HTERT RPE-1 (cell line): ENCODE results near the gene FOXL2.

Experiments used
- in situ Hi-C: fragments of 300-500 bp; cut with MboI; formaldehyde crosslinking; loops from 4 replicates; pipeline ENCODE4 v1.14.3; 2020; ENCODE audit warnings: low sequenced_read_pairs

FOXL2 gene

DNA sequence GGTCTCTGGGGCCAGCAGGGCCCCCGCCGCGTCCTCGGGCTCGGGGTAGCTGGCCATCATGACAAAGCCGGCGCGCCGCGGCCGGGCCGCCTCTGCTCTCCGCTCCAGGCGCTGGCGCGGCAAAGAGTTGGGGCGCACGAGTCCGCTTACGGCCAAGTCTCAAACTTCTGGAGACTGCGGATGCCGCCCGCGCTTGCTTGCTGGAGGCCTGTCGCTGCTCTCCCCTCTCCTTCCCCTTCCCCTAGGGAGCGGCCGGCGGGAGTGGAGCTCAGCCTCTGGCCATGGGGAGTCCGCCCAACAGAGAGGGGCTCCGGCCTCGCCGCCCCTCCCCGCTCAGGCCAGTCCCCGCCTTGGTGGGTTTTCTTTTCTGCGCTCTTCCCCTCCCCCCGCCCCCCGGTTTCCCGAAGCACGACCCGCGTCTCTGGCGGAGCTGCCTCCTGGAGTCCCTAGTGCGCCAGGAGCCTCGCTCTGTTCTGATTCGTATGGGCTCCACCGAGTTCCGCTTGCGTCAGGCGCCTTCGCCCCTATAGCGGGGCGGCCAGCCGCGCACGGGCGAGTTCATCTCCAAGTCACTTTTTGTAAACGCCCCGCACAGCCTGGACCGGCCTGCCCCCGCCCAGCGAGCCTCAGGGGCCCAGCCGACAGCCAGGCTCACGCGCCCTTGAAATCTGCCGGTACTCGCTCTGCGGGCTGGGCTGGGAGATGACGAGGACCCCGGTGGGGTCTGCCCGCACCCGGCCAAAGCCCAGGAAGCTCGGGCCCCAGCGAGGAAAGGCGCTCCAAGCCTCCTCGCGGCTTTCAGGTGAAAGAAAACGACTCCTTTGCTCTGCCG, at the start of gene FOXL2, which contains the start of gene FOXL2NB:
TSS of gene FOXL2 (minus strand) at position 475 of the 832 bp plus-strand sequence. CDS start at position 60, 415 bp downstream.
TSS of gene FOXL2NB (plus strand) at position 555 of the 832 bp plus-strand sequence. CDS start at position 703, 148 bp downstream.
- in situ Hi-C loops: no loop called here

DNA sequence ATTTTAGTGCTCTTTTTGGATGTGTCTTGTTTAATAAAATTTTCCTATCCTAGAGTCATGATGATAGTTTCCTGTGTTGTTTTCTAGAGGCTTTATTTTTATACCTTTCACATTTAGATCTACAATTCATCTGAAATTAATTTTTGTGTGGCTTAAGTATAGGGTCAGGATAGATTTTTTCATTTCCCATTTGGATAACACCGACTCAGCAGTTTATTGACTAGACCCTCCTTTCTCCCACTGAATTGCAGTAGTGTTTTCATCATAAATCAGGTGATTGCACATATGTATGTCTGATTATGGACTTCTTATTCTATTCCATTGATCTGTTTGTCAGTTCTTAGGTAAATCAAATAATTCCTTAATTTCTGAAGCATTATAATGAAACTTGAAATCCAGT, 48.8 kb upstream of the FOXL2 start:
- in situ Hi-C loops: no loop called here

- in situ Hi-C loops: no loop called here
Measured at GRCh38 chr3:138987181-138987580, 40.2 kb upstream of the FOXL2 start.

DNA sequence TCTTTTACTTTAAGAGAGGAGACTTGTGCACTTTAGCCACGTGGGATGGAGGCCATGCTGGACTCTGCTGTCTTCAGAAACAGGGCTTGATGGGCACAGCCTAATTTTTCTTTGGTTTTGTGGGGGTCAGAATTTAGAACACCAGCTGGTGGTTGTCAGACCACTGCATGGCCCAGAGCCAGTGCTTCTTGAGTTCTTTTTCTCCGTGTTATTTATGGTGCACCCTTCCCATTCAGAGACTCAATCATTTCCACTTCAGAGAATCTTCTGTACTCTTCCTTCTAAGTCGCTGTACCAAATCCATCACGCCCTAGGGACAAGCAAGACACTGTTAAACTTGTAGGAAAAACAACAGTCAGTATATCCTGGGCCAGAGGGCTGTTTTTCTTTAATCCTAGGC, 39.0 kb upstream of the FOXL2 start:
- in situ Hi-C loops: no loop called here

DNA sequence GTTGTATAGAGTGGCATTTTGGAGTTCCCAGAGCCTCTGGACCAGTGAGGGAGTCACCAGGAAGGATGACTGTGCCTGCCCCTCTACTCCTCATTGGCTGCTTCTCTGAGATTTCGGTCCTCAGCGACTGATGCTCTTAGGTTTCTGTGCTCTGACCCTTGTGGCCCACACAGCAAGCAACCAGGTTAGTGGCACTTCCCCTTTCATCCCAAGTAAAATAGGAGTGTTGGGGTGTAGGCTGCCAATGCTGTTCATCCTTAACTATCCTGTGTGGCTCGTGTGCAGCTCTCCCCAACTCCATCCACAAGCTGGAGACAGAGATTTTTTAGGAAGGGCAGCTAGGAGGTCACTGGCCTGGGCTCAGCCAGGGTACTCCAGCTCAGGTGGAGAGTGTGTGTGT, 37.9 kb upstream of the FOXL2 start:
- in situ Hi-C loops: no loop called here

- in situ Hi-C loops: no loop called here
Measured at GRCh38 chr3:138976047-138976446, 29.1 kb upstream of the FOXL2 start.

- in situ Hi-C loops: no loop called here
Measured at GRCh38 chr3:138975351-138975750, 28.4 kb upstream of the FOXL2 start.

- in situ Hi-C loops: no loop called here
Measured at GRCh38 chr3:138974462-138974861, 27.5 kb upstream of the FOXL2 start.

- in situ Hi-C loops: no loop called here
Measured at GRCh38 chr3:138972941-138973340, 26.0 kb upstream of the FOXL2 start.

GRCh38 chr3:138971766-138972320, 24.9 kb upstream of the FOXL2 start:
- in situ Hi-C loops: no loop called here

DNA sequence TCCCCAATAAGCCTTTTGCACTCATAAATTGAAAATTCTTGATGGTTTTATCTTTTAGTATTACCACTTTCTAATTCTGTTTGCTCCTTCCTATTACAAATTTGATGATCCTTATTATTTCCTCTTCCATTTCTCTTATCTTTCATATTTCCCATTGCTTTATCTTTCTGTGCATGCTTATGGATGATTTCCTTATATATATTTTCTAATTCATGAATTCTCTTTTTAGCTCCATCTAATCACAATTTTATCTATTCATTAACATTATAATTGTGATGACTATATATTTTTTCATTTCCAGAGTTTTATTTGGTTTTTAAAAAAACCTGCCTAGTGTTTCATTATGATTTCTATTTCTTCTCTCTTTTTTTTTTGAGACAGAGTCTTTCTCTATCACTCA, 18.0 kb upstream of the FOXL2 start:
- in situ Hi-C loops: no loop called here

GRCh38 chr3:138964264-138964663, 17.3 kb upstream of the FOXL2 start:
- in situ Hi-C loops: no loop called here

DNA sequence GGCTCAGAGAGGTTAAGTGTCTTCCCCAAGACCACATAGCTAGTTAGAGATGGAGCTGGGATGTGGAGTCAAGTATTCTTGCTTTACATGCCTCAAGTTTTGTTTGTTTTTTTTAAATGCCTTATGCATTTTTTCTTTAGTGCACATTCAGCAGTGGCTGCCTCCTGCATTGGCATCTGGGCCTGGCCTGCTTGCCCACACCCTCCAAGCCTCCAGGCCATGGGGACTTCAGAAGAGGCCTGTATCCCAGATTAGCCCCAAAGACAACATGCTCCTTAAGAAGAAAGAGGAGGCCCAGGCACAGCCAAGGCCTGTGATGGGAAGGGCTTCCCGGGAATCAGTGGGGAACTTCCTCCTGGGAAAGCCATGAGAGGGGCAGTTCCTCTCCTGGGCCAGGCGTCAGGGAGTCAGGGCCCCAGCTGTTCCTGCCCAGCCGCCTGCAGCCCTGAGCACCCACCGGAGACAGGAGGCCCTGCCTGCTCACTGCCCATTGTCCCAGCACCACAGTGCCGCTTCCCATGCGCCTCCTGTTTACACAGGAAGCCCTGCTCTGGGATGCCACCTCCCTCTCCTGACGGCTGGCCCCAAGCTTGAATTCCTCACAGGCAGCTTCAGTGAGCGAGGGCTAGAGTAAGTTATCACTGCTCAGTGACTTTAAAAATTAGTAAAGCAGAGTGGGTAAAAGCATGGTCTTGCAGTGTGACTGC, 16.1 kb upstream of the FOXL2 start:
- in situ Hi-C loops: no loop called here

DNA sequence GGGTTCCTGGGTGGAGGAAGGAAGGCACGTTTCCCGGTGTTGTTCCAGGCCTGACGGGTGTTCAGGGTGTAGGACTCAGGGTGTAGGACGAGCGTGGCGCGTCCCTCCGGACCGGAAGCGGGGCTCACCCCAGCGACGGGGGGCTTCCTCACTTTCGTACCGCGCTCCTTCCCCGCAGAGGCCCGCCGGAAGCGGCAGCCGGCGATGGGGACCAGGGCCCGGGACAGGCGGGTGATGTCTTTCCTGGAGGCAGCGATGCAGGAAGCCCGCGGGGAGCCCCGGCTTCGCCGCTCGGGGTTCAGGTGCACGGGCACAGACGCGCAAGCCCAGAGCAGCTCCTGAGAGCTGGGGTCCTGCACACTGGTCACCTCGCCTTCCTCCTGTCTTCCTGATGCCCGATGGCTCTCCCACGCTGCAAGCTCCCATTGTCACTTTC, 13.5 kb upstream of the FOXL2 start:
- in situ Hi-C loops: no loop called here

- in situ Hi-C loops: no loop called here
Measured at GRCh38 chr3:138950701-138951100, 3.8 kb upstream of the FOXL2 start.

GRCh38 chr3:138950006-138950644, 3.2 kb upstream of the FOXL2 start:
- in situ Hi-C loops: no loop called here

GRCh38 chr3:138949445-138950005, 2.6 kb upstream of the FOXL2 start:
- in situ Hi-C loops: no loop called here

GRCh38 chr3:138949002-138949418, 2.1 kb upstream of the FOXL2 start:
- in situ Hi-C loops: no loop called here

DNA sequence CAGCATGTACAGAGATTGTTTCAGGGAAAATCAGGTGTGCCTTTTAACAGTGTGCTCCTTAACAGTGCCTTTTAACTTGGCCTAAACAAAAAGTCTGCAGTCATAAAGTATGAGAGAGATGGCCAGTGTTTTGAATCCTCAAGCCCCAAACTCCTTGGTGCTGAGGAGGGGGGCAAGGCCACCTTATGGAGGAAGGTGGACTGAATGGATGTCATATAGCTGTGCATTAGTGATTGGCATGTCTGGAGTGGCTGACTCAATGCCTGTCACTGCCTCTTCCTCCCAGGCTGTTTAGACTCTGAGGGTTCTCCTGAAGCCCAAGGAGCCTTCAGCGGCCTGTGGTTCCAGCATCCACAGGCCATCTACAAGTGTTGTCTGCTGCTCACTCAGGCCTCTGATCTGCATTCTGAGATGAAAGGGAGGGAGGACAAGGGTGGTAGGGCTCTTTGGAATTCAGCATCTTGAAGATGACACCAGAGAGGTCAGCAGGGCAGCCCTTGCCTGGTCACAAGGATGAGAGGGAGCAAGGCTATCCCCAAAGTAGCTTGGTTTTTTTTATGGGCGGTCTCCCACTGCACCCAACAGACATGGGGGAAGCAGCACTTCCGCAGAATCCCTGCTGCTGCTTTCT, 1.5 kb upstream of the FOXL2 start:
- in situ Hi-C loops: no loop called here

GRCh38 chr3:138947495-138948121, 671 bp upstream of the FOXL2 start:
- in situ Hi-C loops: no loop called here
